Keratinocyte (primary cell): ENCODE results near the gene ZSCAN22. TPM values are rescaled to one million over a fixed set of nuclear protein-coding genes. Genes with fewer than 3 reads are reported as not detected.

ENCODE experiments used
- DNase-seq: peaks from one replicate; pipeline ENCODE4 v3.0.0-alpha.2; 2011; ENCODE audit warnings: low read depth, missing footprints, low spot score
- FAIRE-seq: peaks from 2 replicates; lab custom pipeline; 2011; peaks lifted over from hg19 to GRCh38; lab: Jason Lieb, UNC
- H2AFZ ChIP-seq: 2 replicates; pipeline ENCODE4 v1.6.0; 2012; ENCODE audit warnings: low read length, control low read depth, inconsistent platforms; ENCODE audit not compliant: control insufficient read depth
- H3K27ac ChIP-seq: 2 replicates; pipeline ENCODE4 v1.5.1; 2011; ENCODE audit warnings: low read length; ENCODE audit not compliant: control insufficient read depth, insufficient read depth
- H3K27me3 ChIP-seq: 3 replicates; pipeline ENCODE4 v1.6.0; 2011; ENCODE audit warnings: low read length; ENCODE audit not compliant: control insufficient read depth, insufficient read depth; ENCODE audit errors: extremely low read depth
- H3K36me3 ChIP-seq, 2 experiments: 2 replicates in 1 of 2; 3 replicates in 1 of 2; pipeline ENCODE4 v1.5.1; 2011; ENCODE audit warnings: low read length in 2 of 2, mild to moderate bottlenecking in 1 of 2; ENCODE audit not compliant: control insufficient read depth in 2 of 2, insufficient read depth in 2 of 2; ENCODE audit errors: extremely low read depth in 1 of 2
- H3K4me1 ChIP-seq: 3 replicates; pipeline ENCODE4 v1.5.1; 2011; ENCODE audit warnings: low read length; ENCODE audit not compliant: control insufficient read depth, insufficient read depth; ENCODE audit errors: extremely low read depth
- H3K4me2 ChIP-seq: 3 replicates; pipeline ENCODE4 v1.6.0; 2011; ENCODE audit warnings: low read depth, low read length; ENCODE audit not compliant: control insufficient read depth, insufficient read depth; ENCODE audit errors: extremely low read depth
- H3K4me3 ChIP-seq, 3 experiments: fragments of 200-600 bp in 1 of 3; sonication (generic) in 1 of 3; 2 replicates in 2 of 3; 3 replicates in 1 of 3; pipeline ENCODE4 v1.5.1; 2011 to 2016; ENCODE audit warnings: low read length in 3 of 3, mild to moderate bottlenecking in 3 of 3, control low read depth in 2 of 3, inconsistent platforms in 1 of 3, low read depth in 1 of 3, mixed read lengths in 1 of 3, mixed run types in 1 of 3, moderate library complexity in 1 of 3; ENCODE audit not compliant: control insufficient read depth in 2 of 3, insufficient read depth in 2 of 3; ENCODE audit errors: extremely low read depth in 1 of 3
- H3K79me2 ChIP-seq: 2 replicates; pipeline ENCODE4 v1.6.0; 2012; ENCODE audit warnings: low read length; ENCODE audit not compliant: control insufficient read depth, insufficient read depth
- H3K9ac ChIP-seq: 3 replicates; pipeline ENCODE4 v1.6.0; 2011; ENCODE audit warnings: low read length; ENCODE audit not compliant: control insufficient read depth, insufficient read depth; ENCODE audit errors: extremely low read depth
- H3K9me1 ChIP-seq: 3 replicates; pipeline ENCODE4 v1.6.0; 2011; ENCODE audit warnings: low read length; ENCODE audit not compliant: control insufficient read depth, insufficient read depth; ENCODE audit errors: extremely low read depth
- H3K9me3 ChIP-seq: 2 replicates; pipeline ENCODE4 v1.5.1; 2012; ENCODE audit warnings: low read depth, low read length; ENCODE audit not compliant: control insufficient read depth
- H4K20me1 ChIP-seq: 3 replicates; pipeline ENCODE4 v1.6.0; 2011; ENCODE audit warnings: low read length; ENCODE audit not compliant: control insufficient read depth, insufficient read depth; ENCODE audit errors: extremely low read depth
- CTCF ChIP-seq, 3 experiments: IDR thresholded peaks in 1 of 3; conservative IDR thresholded peaks in 1 of 3; optimal IDR thresholded peaks in 1 of 3; 2 replicates in 2 of 3; 3 replicates in 1 of 3; pipeline versions ENCODE3 to v1.5.1; 2011; ENCODE audit warnings: low read length in 3 of 3, mild to moderate bottlenecking in 3 of 3, moderate library complexity in 2 of 3, control low read depth in 1 of 3, inconsistent platforms in 1 of 3; ENCODE audit not compliant: insufficient read depth in 2 of 3; ENCODE audit errors: extremely low read depth in 1 of 3
- EZH2 ChIP-seq: IDR thresholded peaks from one replicate; pipeline ENCODE4 v1.6.1; 2012; ENCODE audit warnings: inconsistent platforms, mild to moderate bottlenecking, low read length, moderate library complexity
- dilution Hi-C: fragments of 300-500 bp; cut with MboI; formaldehyde crosslinking; loops from one replicate; pipeline ENCODE4 v1.7.0; 2020; ENCODE audit warnings: low sequenced_read_pairs; ENCODE audit not compliant: extremely low pct_ligation_motif_present
- polyA plus RNA-seq, 5 experiments: library from polyadenylated mRNA; depleted of rRNA in 3 of 5; stranded (reverse) in 3 of 5; stranded (forward) in 1 of 5; unstranded in 1 of 5; fragments of >200 nt; gene quantifications; 1 replicate in 1 of 5; 2 replicates in 3 of 5; 3 replicates in 1 of 5; pipeline versions ENCODE4 v1.2.1 to v1.2.3, GENCODE V29; 2011 to 2012; ENCODE audit warnings: missing spikeins in 2 of 5, low read depth in 1 of 5, low replicate concordance in 1 of 5

The ZSCAN22 gene
- polyA plus RNA-seq, 1 donor (not counting 4 experiments of a cell fraction or from before 2014, with no cell fraction given): 2.5 TPM

GRCh38 chr19:58382997-58383603 lies 56.3 kb downstream of the ZSCAN22 start:
- no peak for TF ChIP-seq CTCF (optimal IDR thresholded peaks at IDR 0.05 in 1 of 3, IDR thresholded peaks at IDR 0.05 in 1 of 3, conservative IDR thresholded peaks at IDR 0.05 in 1 of 3; ENCODE audit: extremely low read depth in 1 of 3, insufficient read depth in 2 of 3, low read length in 3 of 3)
- no peak for TF ChIP-seq EZH2
- H3K36me3 ChIP-seq: peaks cover 0 to 6% of the 10 kb centered on the region in 2 experiments
- H4K20me1 ChIP-seq: peaks cover under 1% of the 10 kb centered on the region
- H3K4me2 ChIP-seq: no peak overlapping the region
- H3K27me3 ChIP-seq: no peaks in the 10 kb centered on the region
- H3K27ac ChIP-seq: no peak overlapping the region
- FAIRE-seq (no peak), DNase-seq (no peak)
- no peak overlapping the region for H2AFZ ChIP-seq
- peaks cover 30% of the 10 kb centered on the region for H3K4me1 ChIP-seq
- no peak overlapping the region for H3K4me3 ChIP-seq
- dilution Hi-C loops: no loop called here
- no peak overlapping the region for H3K9ac ChIP-seq
- H3K79me2 ChIP-seq: peaks cover 35% of the 10 kb centered on the region
- H3K9me1 ChIP-seq: no peaks in the 10 kb centered on the region
- no peaks in the 10 kb centered on the region for H3K9me3 ChIP-seq

DNA sequence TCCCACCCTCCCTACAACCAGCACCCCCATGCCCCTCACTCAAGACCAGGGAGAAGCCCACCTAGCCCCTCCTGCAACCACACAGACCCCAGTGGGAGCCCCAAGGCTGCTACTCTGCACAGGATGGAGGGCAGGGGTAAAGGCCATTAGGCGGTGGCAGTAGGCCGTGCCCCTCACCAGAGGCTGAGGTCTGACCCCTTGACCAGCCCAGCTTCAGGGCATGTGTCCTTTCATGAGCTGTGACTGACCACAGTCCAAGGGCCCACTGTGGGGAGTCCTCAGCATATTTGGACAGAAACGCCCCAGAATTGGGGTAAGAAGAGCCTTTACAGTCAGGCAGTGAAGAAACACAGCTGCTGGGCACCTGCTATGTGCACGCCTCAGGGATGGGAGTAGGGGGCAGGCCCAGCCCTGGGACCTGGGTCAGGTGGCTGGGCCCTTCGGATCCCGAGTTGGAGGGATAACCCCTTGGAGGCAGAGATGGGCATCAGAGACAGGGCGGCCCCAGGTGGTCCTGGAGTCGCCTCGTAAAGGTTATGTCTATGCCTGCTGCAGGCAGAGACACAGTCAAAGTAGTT lies 58.6 kb downstream of the ZSCAN22 start:
- Histone ChIP-seq H3K9me3 (no peaks in the 10 kb centered on the region), H3K4me2 (peak overlapping the region; percentile 97), H4K20me1 (peaks cover 5% of the 10 kb centered on the region), H3K36me3 (peaks cover 3 to 18% of the 10 kb centered on the region in 2 experiments), H3K4me1 (peaks cover 32% of the 10 kb centered on the region), H3K79me2 (peaks cover 50% of the 10 kb centered on the region), H3K9me1 (no peaks in the 10 kb centered on the region), H3K27ac (peak overlapping the region; percentile 98), H3K4me3 (peak overlapping the region; percentile 77 to 91 (median 89)), H2AFZ (no peak overlapping the region), H3K9ac (peak overlapping the region; percentile 99), H3K27me3 (no peaks in the 10 kb centered on the region)
- dilution Hi-C loops: no loop called here
- DNase-seq (no peak), FAIRE-seq (no peak)
- TF ChIP-seq CTCF (optimal IDR thresholded peaks at IDR 0.05 in 1 of 3, IDR thresholded peaks at IDR 0.05 in 1 of 3, conservative IDR thresholded peaks at IDR 0.05 in 1 of 3; ENCODE audit: extremely low read depth in 1 of 3, insufficient read depth in 2 of 3, low read length in 3 of 3): no peak
- TF ChIP-seq EZH2: no peak
